Testis (tissue), 2 donors: ENCODE results near the gene ZNF277.

Experiments
- POLR2A ChIP-seq: fragments of 450-650 bp; IDR thresholded peaks from one replicate; pipeline ENCODE4 v1.6.1; 2017; ENCODE audit warnings: antibody characterized with exemption, mild to moderate bottlenecking, moderate library complexity
- TF ChIP-seq, protein P1 (sequence below), 3 experiments: fragments of 450-650 bp in 2 of 3; fragments of 200-600 bp in 1 of 3; sonication (generic) in 1 of 3; IDR thresholded peaks; one replicate each; pipeline ENCODE4 v1.5.1; 2016 to 2019; ENCODE audit warnings: antibody characterized with exemption in 3 of 3, mild to moderate bottlenecking in 2 of 3, moderate library complexity in 1 of 3

DNA sequence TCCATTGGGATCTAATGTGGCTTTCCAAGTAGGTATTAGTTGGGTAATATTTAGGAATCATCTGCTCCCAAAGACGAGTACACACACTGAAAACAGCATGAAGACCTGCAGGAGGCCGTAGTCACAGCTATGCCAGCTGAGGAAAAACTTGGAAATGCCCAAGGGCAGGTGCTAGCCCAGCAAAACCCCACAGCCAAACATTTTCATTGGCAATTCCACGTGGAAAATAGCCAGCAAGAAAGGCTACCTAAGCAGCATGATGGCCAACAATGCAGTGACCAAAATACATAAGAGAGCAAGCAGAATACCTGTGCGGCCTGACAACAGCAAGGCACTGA, 33.0 kb upstream of the ZNF277 start:
- TF ChIP-seq, protein P1, sequence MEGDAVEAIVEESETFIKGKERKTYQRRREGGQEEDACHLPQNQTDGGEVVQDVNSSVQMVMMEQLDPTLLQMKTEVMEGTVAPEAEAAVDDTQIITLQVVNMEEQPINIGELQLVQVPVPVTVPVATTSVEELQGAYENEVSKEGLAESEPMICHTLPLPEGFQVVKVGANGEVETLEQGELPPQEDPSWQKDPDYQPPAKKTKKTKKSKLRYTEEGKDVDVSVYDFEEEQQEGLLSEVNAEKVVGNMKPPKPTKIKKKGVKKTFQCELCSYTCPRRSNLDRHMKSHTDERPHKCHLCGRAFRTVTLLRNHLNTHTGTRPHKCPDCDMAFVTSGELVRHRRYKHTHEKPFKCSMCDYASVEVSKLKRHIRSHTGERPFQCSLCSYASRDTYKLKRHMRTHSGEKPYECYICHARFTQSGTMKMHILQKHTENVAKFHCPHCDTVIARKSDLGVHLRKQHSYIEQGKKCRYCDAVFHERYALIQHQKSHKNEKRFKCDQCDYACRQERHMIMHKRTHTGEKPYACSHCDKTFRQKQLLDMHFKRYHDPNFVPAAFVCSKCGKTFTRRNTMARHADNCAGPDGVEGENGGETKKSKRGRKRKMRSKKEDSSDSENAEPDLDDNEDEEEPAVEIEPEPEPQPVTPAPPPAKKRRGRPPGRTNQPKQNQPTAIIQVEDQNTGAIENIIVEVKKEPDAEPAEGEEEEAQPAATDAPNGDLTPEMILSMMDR (IDR thresholded peaks at IDR 0.05) = no peak
- no peak for TF ChIP-seq POLR2A
